Lower lobe of right lung (tissue), 2 donors: Measurements from ENCODE around the gene TIMM44. TPM values are rescaled to one million over a fixed set of nuclear protein-coding genes. Genes with fewer than 3 reads are reported as not detected.
"Not testable (repeated sequence)": the region's sequence is repeated elsewhere in the genome, so short reads cannot be mapped to it uniquely, and the experiment has no call there.

ENCODE experiments used
- ATAC-seq, 2 donors: fragments of 200-7000 bp; cut with Tn5 transposase; one replicate each; pipeline ENCODE4 v1.9.1; 2020 to 2022; ENCODE audit warnings: mild to moderate bottlenecking in 2 of 2, moderate library complexity in 2 of 2
- DNase-seq: peaks from one replicate; pipeline ENCODE4 v3.0.0-alpha.2; 2020
- H3K27ac ChIP-seq: fragments of 200-600 bp; one replicate; pipeline ENCODE4 v1.8.0; 2022
- H3K27me3 ChIP-seq: fragments of 200-600 bp; one replicate; pipeline ENCODE4 v1.8.0; 2022; ENCODE audit warnings: low read depth
- H3K36me3 ChIP-seq: fragments of 200-600 bp; one replicate; pipeline ENCODE4 v1.8.0; 2022; ENCODE audit warnings: mild to moderate bottlenecking
- H3K4me1 ChIP-seq: fragments of 200-600 bp; one replicate; pipeline ENCODE4 v1.8.0; 2022
- H3K4me3 ChIP-seq: fragments of 200-600 bp; one replicate; pipeline ENCODE4 v1.8.0; 2022; ENCODE audit warnings: mild to moderate bottlenecking
- H3K9me3 ChIP-seq: fragments of 200-600 bp; one replicate; pipeline ENCODE4 v1.8.0; 2022
- CTCF ChIP-seq: fragments of 200-600 bp; IDR thresholded peaks from one replicate; pipeline ENCODE4 v1.8.0; 2022; ENCODE audit warnings: antibody characterized with exemption, mild to moderate bottlenecking
- intact Hi-C: fragments of 100-400 bp; cut with DNase I; formaldehyde crosslinking; loops from one replicate; pipeline ENCODE4 v1.11.0; 2022
- total RNA-seq: library from RNA; stranded (reverse); fragmentation: NEBNext Ultra II Directional; extraction: Animal tissue kit (Norgen Biotek cat#: 25700); gene quantifications from one replicate; pipeline ENCODE4 v1.2.1, GENCODE V29; 2021
- donor health status: DM: no; HTN: yes; CAD: no; lungs with severe emphysema.

Gene TIMM44
- total RNA-seq, 1 donor from 2014 or later, result 45.2 TPM

DNA sequence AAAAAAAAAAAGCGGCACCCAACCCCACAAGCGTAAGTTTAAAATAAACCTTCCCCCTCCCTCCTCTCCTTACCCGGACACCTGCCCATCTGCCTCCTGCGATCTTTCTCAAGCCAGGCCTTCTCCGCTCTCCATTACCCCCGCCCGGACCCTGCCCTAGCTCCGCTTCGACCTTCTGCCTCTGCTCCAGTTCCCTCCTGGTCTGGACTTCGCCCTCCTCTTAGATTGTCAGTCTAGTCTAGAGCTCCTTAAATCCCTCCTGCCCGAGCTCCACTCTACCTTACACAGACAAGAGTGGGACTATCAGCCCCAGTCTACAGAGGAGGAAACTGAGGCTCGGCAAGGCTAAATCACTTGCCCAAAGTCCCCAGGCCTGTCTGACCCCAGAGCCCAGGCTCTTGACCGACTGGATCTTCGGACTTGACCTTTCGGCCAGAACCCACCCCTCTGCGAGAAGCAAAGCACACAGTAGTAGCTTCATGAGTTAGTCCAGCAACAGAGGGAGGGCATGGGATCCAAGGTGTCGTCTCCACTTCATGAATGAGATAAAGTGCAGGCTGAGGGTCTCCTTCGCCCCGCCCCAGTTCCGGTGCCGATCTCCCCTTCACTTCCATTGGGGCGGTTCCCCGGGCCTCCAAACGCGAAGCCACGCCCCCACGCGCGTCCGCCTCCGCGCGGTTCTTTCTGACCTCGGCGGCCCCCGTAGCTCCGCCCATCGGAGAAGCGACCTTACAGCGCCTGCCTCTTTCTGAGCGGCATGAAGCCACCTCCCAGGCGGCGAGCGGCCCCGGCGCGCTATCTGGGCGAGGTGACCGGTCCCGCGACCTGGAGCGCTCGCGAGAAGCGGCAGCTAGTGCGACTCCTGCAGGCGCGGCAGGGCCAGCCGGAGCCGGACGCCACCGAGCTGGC lies 23.6 kb downstream of the TIMM44 start, which contains the start of gene SNAPC2:
Gene SNAPC2 (plus strand): TSS at position 729 of the 909 bp plus-strand sequence. CDS start 29 bp downstream, at position 758.
- TF ChIP-seq CTCF, result no peak
- peak within 1 kb of the TSS; percentile 80 for H3K4me3 ChIP-seq
- peaks cover 57% of the 10 kb centered on the region for H3K4me1 ChIP-seq
- H3K27me3 ChIP-seq, result peaks cover 40% of the 10 kb centered on the region
- intact Hi-C loops, result no loop called here
- peak; percentile 98 for DNase-seq
- peak; percentile 82 to 84 for ATAC-seq
- H3K27ac ChIP-seq, result peak within 1 kb of the TSS; percentile 83
- peaks cover 15% of the 10 kb centered on the region for H3K36me3 ChIP-seq
- no peaks in the 10 kb centered on the region for H3K9me3 ChIP-seq

GRCh38 chr19:7918615-7919421 lies 24.6 kb downstream of the TIMM44 start:
- Histone ChIP-seq H3K27me3 (peaks cover 45% of the 10 kb centered on the region), H3K4me3 (no peak overlapping the region), H3K36me3 (peaks cover 15% of the 10 kb centered on the region), H3K9me3 (no peaks in the 10 kb centered on the region), H3K4me1 (peaks cover 54% of the 10 kb centered on the region), H3K27ac (no peak overlapping the region)
- ATAC-seq (no peak), DNase-seq (no peak)
- intact Hi-C loops, result no loop called here
- no peak for TF ChIP-seq CTCF

- H3K27me3 ChIP-seq, result peaks cover 45% of the 10 kb centered on the region
- H3K9me3 ChIP-seq, intact Hi-C loops, ATAC-seq, DNase-seq, H3K27ac ChIP-seq: not testable (repeated sequence)
- H3K4me1 ChIP-seq, result peaks cover 54% of the 10 kb centered on the region
- peaks cover 15% of the 10 kb centered on the region for H3K36me3 ChIP-seq
- H3K4me3 ChIP-seq, result peak overlapping the region; percentile 49
Measured at GRCh38 chr19:7918062-7918614, 25.3 kb downstream of the TIMM44 start.

- Histone ChIP-seq H3K27me3 (peaks cover 45% of the 10 kb centered on the region), H3K9me3 (no peaks in the 10 kb centered on the region), H3K4me3 (peak overlapping the region; percentile 49), H3K27ac (no peak overlapping the region), H3K4me1 (peaks cover 54% of the 10 kb centered on the region), H3K36me3 (peaks cover 16% of the 10 kb centered on the region)
- intact Hi-C loops, result no loop called here
- ATAC-seq (no peak), DNase-seq (peak; percentile 68)
- TF ChIP-seq CTCF, result peak; percentile 62
Measured at GRCh38 chr19:7917267-7918061, 26.0 kb downstream of the TIMM44 start.

DNA sequence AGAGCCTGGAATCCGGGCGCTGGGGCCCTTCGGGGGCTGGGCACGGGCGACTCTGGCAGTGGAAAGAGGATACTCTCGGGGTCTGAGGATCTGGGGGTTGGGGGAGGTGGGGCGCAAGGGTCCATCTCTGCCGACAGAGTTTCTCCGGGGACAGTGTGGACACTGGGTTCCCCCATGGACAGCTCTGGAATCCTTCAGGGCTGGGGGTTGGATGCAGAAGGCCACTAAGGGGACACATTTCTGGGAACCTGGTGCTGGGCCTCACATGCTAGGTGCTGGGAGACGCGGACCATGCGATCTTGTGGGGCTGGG lies 26.6 kb downstream of the TIMM44 start:
- no peak for TF ChIP-seq CTCF
- peaks cover 16% of the 10 kb centered on the region for H3K36me3 ChIP-seq
- no peaks in the 10 kb centered on the region for H3K9me3 ChIP-seq
- intact Hi-C loops, result no loop called here
- H3K27ac ChIP-seq, result no peak overlapping the region
- H3K27me3 ChIP-seq, result peaks cover 45% of the 10 kb centered on the region
- DNase-seq (no peak), ATAC-seq (no peak)
- H3K4me3 ChIP-seq, result peak overlapping the region; percentile 49
- H3K4me1 ChIP-seq, result peaks cover 50% of the 10 kb centered on the region
